Smooth muscle cell of the brain vasculature (primary cell): ENCODE results near the gene CHRM3.

ENCODE experiments used
- DNase-seq: peaks from one replicate; pipeline ENCODE4 v3.0.0-alpha.2; 2012; ENCODE audit warnings: low read depth, low spot score

Gene CHRM3

GRCh38 chr1:239413916-239414315, 27.5 kb downstream of the CHRM3 start:
- no peak for DNase-seq

- no peak for DNase-seq
Measured at GRCh38 chr1:239417221-239417620, 30.9 kb downstream of the CHRM3 start.

GRCh38 chr1:239417986-239418640, 31.7 kb downstream of the CHRM3 start:
- no peak for DNase-seq

GRCh38 chr1:239418681-239419080, 32.3 kb downstream of the CHRM3 start:
- DNase-seq: no peak

GRCh38 chr1:239421811-239422210, 35.4 kb downstream of the CHRM3 start:
- DNase-seq: no peak

GRCh38 chr1:239422818-239423217, 36.5 kb downstream of the CHRM3 start:
- no peak for DNase-seq

GRCh38 chr1:239426821-239427475, 40.6 kb downstream of the CHRM3 start:
- DNase-seq: no peak

GRCh38 chr1:239427712-239428111, 41.3 kb downstream of the CHRM3 start:
- no peak for DNase-seq

- DNase-seq: no peak
Measured at GRCh38 chr1:239428120-239428710, 41.8 kb downstream of the CHRM3 start.

- no peak for DNase-seq
Measured at GRCh38 chr1:239429163-239429562, 42.8 kb downstream of the CHRM3 start.

- no peak for DNase-seq
Measured at GRCh38 chr1:239432255-239432654, 45.9 kb downstream of the CHRM3 start.

GRCh38 chr1:239434181-239434580, 47.8 kb downstream of the CHRM3 start:
- DNase-seq: no peak
